Small intestine (tissue), 7 donors: ENCODE results near the gene ABCC10. TPM values are rescaled to one million over a fixed set of nuclear protein-coding genes. Genes with fewer than 3 reads are reported as not detected.
A peak's percentile ranks its signal among the peaks of the same experiment; 100 is the strongest.

Experiments used
- DNase-seq, 2 donors: peaks; one replicate each; pipeline versions ENCODE4 v3.0.0 to v3.0.0-alpha.2; 2013
- FAIRE-seq: peaks from 2 replicates; lab custom pipeline; 2012; peaks lifted over from hg19 to GRCh38; lab: Jason Lieb, UNC
- H3K27ac ChIP-seq, 3 donors: one replicate each; pipeline ENCODE4 v1.5.1; 2013; ENCODE audit warnings: low read length in 2 of 3, mild to moderate bottlenecking in 2 of 3, control low read depth in 1 of 3, inconsistent platforms in 1 of 3, low read depth in 1 of 3, moderate library complexity in 1 of 3
- H3K27me3 ChIP-seq, 3 donors: one replicate each; pipeline ENCODE4 v1.6.1; 2013; ENCODE audit warnings: low read length in 3 of 3, inconsistent platforms in 1 of 3; ENCODE audit not compliant: control insufficient read depth in 3 of 3, insufficient read depth in 3 of 3
- H3K36me3 ChIP-seq, 3 donors: one replicate each; pipeline ENCODE4 v1.6.1; 2013; ENCODE audit warnings: low read length in 3 of 3, inconsistent platforms in 1 of 3, low read depth in 1 of 3, mild to moderate bottlenecking in 1 of 3, moderate library complexity in 1 of 3; ENCODE audit not compliant: control insufficient read depth in 3 of 3, insufficient read depth in 2 of 3
- H3K4me1 ChIP-seq, 3 donors: one replicate each; pipeline ENCODE4 v1.6.1; 2013; ENCODE audit warnings: low read length in 2 of 3, inconsistent platforms in 1 of 3, low read depth in 1 of 3, mild to moderate bottlenecking in 1 of 3, moderate library complexity in 1 of 3; ENCODE audit not compliant: control insufficient read depth in 3 of 3, insufficient read depth in 2 of 3
- H3K4me3 ChIP-seq, 3 donors: one replicate each; pipeline ENCODE4 v1.5.1; 2013; ENCODE audit warnings: low read length in 3 of 3, control low read depth in 1 of 3, inconsistent platforms in 1 of 3, low read depth in 1 of 3, mild to moderate bottlenecking in 1 of 3, moderate library complexity in 1 of 3
- H3K9me3 ChIP-seq, 2 donors: one replicate each; pipeline ENCODE4 v1.6.1; 2013; ENCODE audit warnings: low read depth in 1 of 2, low read length in 1 of 2; ENCODE audit not compliant: control insufficient read depth in 2 of 2, insufficient read depth in 1 of 2
- WGBS, 3 donors: extraction: QIAGEN DNeasy Blood & Tissue Kit; methylation state at CpG; one replicate each; pipeline ENCODE4 v1.1.7; 2013; 5-methylcytosine and 5-hydroxymethylcytosine counted together
- polyA plus RNA-seq, 4 donors: library from polyadenylated mRNA; stranded (reverse) in 3 of 4; unstranded in 1 of 4; fragments of 200-250 nt in 3 of 4; fragments of 120-200 nt in 1 of 4; gene quantifications; one replicate each; pipeline versions ENCODE4 v1.2.1 to v1.2.3, GENCODE V29; 2013
- donor health status: healthy with polysubstance abuse.
- donor health status: control.
- donor health status: control.
- donor health status: Bipolar disorder and iron deficiency.
- donor health status: healthy.

The ABCC10 gene
- polyA plus RNA-seq, 4 donors, result 15.7 to 31.1 (median 22.2) TPM

- Histone ChIP-seq H3K27me3 (no peaks in the 10 kb centered on the region), H3K4me1 (peaks cover 13 to 57% (median 27%) of the 10 kb centered on the region in 3 donors), H3K4me3 (no peak overlapping the region), H3K27ac (peak overlapping the region in 2 of 3 donors; percentile 79 to 93), H3K9me3 (no peaks in the 10 kb centered on the region), H3K36me3 (peaks cover 0 to 69% (median 0%) of the 10 kb centered on the region in 3 donors)
- FAIRE-seq, result no peak
- WGBS, 3 donors, result 36 to 68% (median 51%) methylated on average over 2 of the region's 2 CpGs
- DNase-seq, result no peak
Observed at GRCh38 chr6:43493230-43493629, 65.9 kb downstream of the ABCC10 start.

GRCh38 chr6:43493833-43494232 lies 66.5 kb downstream of the ABCC10 start:
- 25 to 73% (median 50%) methylated on average over 7 of the region's 7 CpGs for WGBS, 3 donors
- no peak overlapping the region for H3K4me3 ChIP-seq
- H3K27me3 ChIP-seq, result no peaks in the 10 kb centered on the region
- H3K4me1 ChIP-seq, result peaks cover 13 to 53% (median 27%) of the 10 kb centered on the region in 3 donors
- no peak for FAIRE-seq
- peak; percentile 90 to 96 for DNase-seq
- H3K9me3 ChIP-seq, result no peaks in the 10 kb centered on the region
- peak overlapping the region; percentile 61 to 93 (median 79) for H3K27ac ChIP-seq
- H3K36me3 ChIP-seq, result peaks cover 0 to 71% (median 0%) of the 10 kb centered on the region in 3 donors

GRCh38 chr6:43494321-43494720 lies 67.0 kb downstream of the ABCC10 start:
- Histone ChIP-seq H3K27ac (peak overlapping the region; percentile 61 to 93 (median 70)), H3K4me3 (no peak overlapping the region), H3K9me3 (no peaks in the 10 kb centered on the region), H3K4me1 (peaks cover 13 to 53% (median 27%) of the 10 kb centered on the region in 3 donors), H3K27me3 (no peaks in the 10 kb centered on the region), H3K36me3 (peaks cover 0 to 71% (median 3%) of the 10 kb centered on the region in 3 donors)
- WGBS, 3 donors, result 73 to 93% (median 82%) methylated on average over 6 of the region's 6 CpGs
- DNase-seq (no peak), FAIRE-seq (no peak)

DNA sequence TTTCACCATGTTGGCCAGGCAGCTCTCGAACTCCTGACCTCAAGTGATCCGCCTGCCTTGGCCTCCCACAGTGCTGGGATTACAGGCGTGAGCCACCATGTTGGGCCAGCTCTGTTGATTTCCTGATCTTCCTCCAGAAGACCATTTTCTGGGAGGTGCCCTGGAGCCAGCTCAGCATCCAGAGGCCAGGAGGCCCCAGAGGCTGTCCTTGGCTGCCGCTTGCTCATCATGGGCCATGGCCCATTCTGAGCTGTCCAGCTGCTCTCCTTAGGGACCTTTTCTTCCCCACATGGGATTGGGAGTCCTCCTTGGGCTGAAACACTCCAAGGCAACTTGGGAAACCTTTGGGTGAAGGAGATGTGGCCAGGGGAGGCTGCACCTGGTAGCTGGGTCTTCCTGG lies 67.4 kb downstream of the ABCC10 start:
- FAIRE-seq (no peak), DNase-seq (no peak)
- no peaks in the 10 kb centered on the region for H3K9me3 ChIP-seq
- peaks cover 0 to 71% (median 4%) of the 10 kb centered on the region in 3 donors for H3K36me3 ChIP-seq
- H3K4me1 ChIP-seq, result peaks cover 13 to 53% (median 27%) of the 10 kb centered on the region in 3 donors
- peak overlapping the region in 1 of 3 donors; percentile 93 for H3K27ac ChIP-seq
- WGBS, 3 donors, result 91 to 94% (median 93%) methylated on average over 4 of the region's 4 CpGs
- no peaks in the 10 kb centered on the region for H3K27me3 ChIP-seq
- no peak overlapping the region for H3K4me3 ChIP-seq

DNA sequence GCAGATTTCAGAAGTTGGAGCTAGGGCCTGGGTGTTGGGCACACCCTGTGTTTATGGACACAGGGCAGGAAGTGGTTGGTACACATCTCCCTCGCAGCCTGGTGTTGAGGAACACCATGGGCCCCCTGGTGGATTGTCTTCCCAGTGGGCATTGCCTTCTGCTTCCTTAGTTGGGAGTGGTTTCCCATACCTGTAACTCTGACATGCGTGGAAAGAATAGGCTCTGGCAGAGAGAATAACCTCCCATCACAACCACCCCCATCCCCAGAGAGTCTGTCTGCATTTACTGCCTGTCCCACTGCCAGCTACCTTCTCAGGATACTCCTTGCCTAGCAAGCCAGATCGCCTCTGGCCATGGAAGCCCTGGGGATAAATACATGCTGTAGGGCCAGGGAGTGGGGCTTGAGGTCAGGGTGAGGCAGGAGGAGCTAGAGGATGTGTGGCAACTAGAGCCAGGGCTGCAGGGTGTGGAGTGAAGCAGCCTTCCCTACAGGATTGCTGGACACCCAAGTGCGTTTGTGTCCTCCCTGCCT lies 68.1 kb downstream of the ABCC10 start:
- no peak overlapping the region for H3K4me3 ChIP-seq
- H3K4me1 ChIP-seq, result peaks cover 13 to 53% (median 23%) of the 10 kb centered on the region in 3 donors
- H3K9me3 ChIP-seq, result no peaks in the 10 kb centered on the region
- DNase-seq, result peak; percentile 45 to 61
- peak overlapping the region in 1 of 3 donors; percentile 17 for H3K27ac ChIP-seq
- 76 to 81% (median 76%) methylated on average over 4 of the region's 4 CpGs for WGBS, 3 donors
- no peak for FAIRE-seq
- H3K27me3 ChIP-seq, result no peaks in the 10 kb centered on the region
- peaks cover 0 to 74% (median 8%) of the 10 kb centered on the region in 3 donors for H3K36me3 ChIP-seq

DNA sequence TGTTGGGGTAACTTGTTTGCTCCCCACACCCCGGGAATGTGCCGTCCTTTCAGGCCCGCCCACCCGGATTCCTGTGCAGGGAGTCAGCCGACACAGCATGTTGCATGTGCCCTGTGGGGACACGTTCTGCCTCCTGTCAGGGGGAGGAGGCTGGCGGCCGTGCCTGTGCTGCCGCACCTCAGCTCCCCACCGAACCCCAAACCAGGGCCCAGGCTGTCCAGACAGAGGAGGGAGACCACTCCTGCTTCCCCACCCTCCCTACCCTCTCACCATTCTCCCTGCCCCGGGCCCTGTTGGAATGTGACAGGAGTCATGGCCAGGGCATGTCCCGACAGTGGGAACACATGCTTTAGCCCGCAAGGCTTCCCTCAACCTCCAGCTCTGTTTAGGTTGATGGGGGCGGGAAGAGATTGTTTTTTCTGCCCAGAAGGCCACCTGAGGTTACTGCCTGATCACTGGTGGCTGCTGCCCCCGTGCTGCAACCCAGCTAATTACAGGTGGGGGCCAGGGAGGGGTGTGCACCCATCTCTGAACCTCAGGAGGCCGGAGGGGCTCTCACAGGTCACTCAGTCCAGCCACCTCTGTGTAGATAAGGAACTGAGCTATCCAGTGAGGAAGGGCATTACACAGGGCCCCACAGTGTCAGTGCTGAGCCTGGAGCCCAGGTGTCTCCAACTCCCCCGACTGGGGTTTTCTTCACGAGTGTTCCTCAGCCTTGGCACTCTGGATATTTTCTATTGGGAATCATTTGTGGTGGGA lies 69.2 kb downstream of the ABCC10 start:
- Histone ChIP-seq H3K9me3 (no peaks in the 10 kb centered on the region), H3K4me1 (peaks cover 13 to 53% (median 23%) of the 10 kb centered on the region in 3 donors), H3K4me3 (no peak overlapping the region), H3K27ac (no peak overlapping the region), H3K27me3 (no peaks in the 10 kb centered on the region), H3K36me3 (peaks cover 8 to 85% (median 16%) of the 10 kb centered on the region in 3 donors)
- WGBS, 3 donors, result 72 to 84% (median 77%) methylated on average over 16 to 18 of the region's 18 CpGs
- DNase-seq, result peak in 1 of 2 donors; percentile 62
- no peak for FAIRE-seq

GRCh38 chr6:43497129-43497396 lies 69.7 kb downstream of the ABCC10 start:
- DNase-seq (no peak), FAIRE-seq (no peak)
- peaks cover 8 to 82% (median 16%) of the 10 kb centered on the region in 3 donors for H3K36me3 ChIP-seq
- no peaks in the 10 kb centered on the region for H3K27me3 ChIP-seq
- H3K4me3 ChIP-seq, result no peak overlapping the region
- H3K27ac ChIP-seq, result no peak overlapping the region
- no peaks in the 10 kb centered on the region for H3K9me3 ChIP-seq
- H3K4me1 ChIP-seq, result peaks cover 9 to 49% (median 20%) of the 10 kb centered on the region in 3 donors
- 92 to 94% (median 94%) methylated on average over 6 of the region's 6 CpGs for WGBS, 3 donors

DNA sequence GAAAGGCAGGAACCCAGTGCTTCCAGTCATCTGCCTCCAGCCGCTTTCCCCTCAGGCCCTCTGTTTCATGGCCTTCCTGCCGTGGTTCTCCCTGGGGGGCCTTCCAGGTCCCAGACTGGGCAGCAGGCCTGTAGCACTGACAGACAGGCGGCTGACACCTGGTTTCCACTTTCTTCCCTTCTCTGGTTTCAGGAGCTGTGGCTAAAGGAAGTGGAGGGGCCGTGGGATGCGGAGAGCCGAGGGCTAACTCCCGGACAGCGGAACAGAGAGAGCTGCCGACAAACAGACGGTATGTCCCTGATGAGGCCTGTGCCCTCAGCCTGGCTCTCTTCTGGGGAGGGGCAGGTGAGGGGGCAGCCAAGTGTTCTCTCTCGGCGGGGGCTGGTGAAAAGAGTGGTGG lies 70.3 kb downstream of the ABCC10 start:
- Histone ChIP-seq H3K36me3 (peaks cover 8 to 82% (median 17%) of the 10 kb centered on the region in 3 donors), H3K4me3 (no peak overlapping the region), H3K9me3 (no peaks in the 10 kb centered on the region), H3K27ac (no peak overlapping the region), H3K27me3 (no peaks in the 10 kb centered on the region), H3K4me1 (peaks cover 8 to 42% (median 16%) of the 10 kb centered on the region in 3 donors)
- 94 to 97% (median 95%) methylated on average over 12 of the region's 12 CpGs for WGBS, 3 donors
- DNase-seq (no peak), FAIRE-seq (no peak)
